Omental fat pad (tissue), 4 donors: Measurements from ENCODE around the gene PLXNA1. TPM values are rescaled to one million over a fixed set of nuclear protein-coding genes. Genes with fewer than 3 reads are reported as not detected.

ENCODE experiments used
- ATAC-seq: fragments of 150-250 bp; one replicate; pipeline ENCODE4 v1.9.1; 2016; ENCODE audit warnings: mild to moderate bottlenecking, moderate library complexity; ENCODE audit not compliant: low FRiP score
- DNase-seq: peaks from one replicate; pipeline ENCODE4 v3.0.0-alpha.2; 2019; ENCODE audit warnings: low spot score
- CTCF ChIP-seq, 3 donors: fragments of 450-650 bp; IDR thresholded peaks; one replicate each; pipeline ENCODE4 v1.5.1; 2016 to 2017; ENCODE audit warnings: antibody characterized with exemption in 3 of 3, mild to moderate bottlenecking in 3 of 3, moderate library complexity in 2 of 3
- total RNA-seq, 4 donors: library from RNA; depleted of rRNA; stranded (reverse); fragments of >200 nt; gene quantifications; one replicate each; pipeline ENCODE4 v1.1.0, GENCODE V29; 2016

PLXNA1 gene
- total RNA-seq, 4 donors from 2014 or later: 21.7 to 56.4 (median 37.3) TPM

- no peak for TF ChIP-seq CTCF (IDR thresholded peaks at IDR 0.05)
- no peak for DNase-seq
- ATAC-seq: no peak
These were observed 9.1 kb upstream of the PLXNA1 start for GRCh38 chr3:126973814-126974213.

GRCh38 chr3:126974756-126975155 is 8.2 kb upstream of the PLXNA1 start:
- no peak for TF ChIP-seq CTCF (IDR thresholded peaks at IDR 0.05)
- ATAC-seq: no peak
- DNase-seq: no peak

- DNase-seq (no peak), ATAC-seq (no peak)
- TF ChIP-seq CTCF (IDR thresholded peaks at IDR 0.05): no peak
These were observed 6.0 kb upstream of the PLXNA1 start for GRCh38 chr3:126976906-126977305.

GRCh38 chr3:126977821-126978220 is 5.1 kb upstream of the PLXNA1 start:
- TF ChIP-seq CTCF (IDR thresholded peaks at IDR 0.05): no peak
- DNase-seq (no peak), ATAC-seq (no peak)

GRCh38 chr3:126978291-126978690 is 4.6 kb upstream of the PLXNA1 start:
- no peak for TF ChIP-seq CTCF (IDR thresholded peaks at IDR 0.05)
- ATAC-seq: no peak
- DNase-seq: no peak

- TF ChIP-seq CTCF (IDR thresholded peaks at IDR 0.05): no peak
- ATAC-seq (no peak), DNase-seq (no peak)
These were observed 3.8 kb upstream of the PLXNA1 start for GRCh38 chr3:126979046-126979628.

- ATAC-seq: no peak
- no peak for TF ChIP-seq CTCF (IDR thresholded peaks at IDR 0.05)
- no peak for DNase-seq
These were observed 2.6 kb upstream of the PLXNA1 start for GRCh38 chr3:126980266-126980811.
